ENCODE results near the gene CTSC.
"Not testable (repeated sequence)": the region's sequence is repeated elsewhere in the genome, so short reads cannot be mapped to it uniquely, and the experiment has no call there.

The CTSC gene

DNA sequence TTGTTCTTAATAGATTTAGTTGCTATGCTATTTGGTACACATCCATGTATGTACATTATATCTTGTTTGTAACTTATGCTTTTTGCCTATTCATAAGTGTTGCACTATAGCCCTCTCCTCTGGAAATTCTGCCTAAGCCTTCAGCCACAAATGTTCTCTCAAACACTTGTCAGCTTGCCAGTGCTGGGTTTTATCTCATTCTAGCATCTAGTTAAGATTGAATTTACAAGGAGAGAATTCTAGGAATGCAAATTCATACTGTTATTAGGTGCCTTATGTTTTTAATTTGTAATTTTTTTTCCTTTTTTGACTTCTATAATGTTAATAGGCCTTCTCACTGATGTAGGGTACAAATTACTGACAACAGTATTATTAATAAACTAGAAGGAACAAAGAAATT is 14.6 kb upstream of the CTSC start:
- DNase-seq (ENCODE audit: low spot score) = no peak

DNA sequence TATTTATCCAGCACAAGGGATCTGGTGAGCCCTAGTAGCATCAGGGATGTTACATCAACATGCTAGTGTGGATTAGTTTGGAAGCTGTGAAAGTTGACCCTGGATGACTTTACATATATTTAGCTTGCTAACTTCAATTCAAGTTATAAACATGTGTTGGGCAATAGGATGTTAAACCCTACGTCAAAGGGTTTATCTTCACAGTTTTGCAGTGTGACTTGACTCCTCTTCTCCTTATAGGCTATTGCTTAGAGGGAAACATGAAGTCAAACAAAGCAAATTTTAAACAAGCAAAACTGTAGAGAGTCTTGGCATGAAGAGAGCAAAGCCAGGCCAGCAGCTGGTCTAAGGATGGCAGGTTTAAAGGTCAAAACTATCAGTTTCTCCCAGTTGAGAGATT is 11.3 kb upstream of the CTSC start:
- DNase-seq (ENCODE audit: low spot score) = no peak

DNA sequence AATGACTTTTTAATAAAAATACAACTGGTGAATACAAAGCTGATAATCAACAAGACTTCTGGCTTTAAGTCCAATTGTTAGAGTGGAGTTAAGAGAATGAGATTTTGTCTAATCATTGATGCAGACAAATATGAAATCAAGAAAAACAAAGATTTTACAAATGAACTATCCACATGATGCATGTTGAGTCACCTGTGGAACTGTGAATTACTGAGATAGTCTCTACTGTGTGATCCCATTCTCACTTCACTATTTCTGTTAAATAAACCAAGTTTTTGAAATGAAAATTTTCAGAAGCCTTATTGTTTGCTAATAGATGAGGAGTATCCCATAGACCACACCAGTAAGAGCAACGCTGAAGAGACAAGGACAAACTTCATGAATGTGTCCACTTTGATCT is 8.4 kb upstream of the CTSC start:
- no peak for DNase-seq (ENCODE audit: low spot score)

DNA sequence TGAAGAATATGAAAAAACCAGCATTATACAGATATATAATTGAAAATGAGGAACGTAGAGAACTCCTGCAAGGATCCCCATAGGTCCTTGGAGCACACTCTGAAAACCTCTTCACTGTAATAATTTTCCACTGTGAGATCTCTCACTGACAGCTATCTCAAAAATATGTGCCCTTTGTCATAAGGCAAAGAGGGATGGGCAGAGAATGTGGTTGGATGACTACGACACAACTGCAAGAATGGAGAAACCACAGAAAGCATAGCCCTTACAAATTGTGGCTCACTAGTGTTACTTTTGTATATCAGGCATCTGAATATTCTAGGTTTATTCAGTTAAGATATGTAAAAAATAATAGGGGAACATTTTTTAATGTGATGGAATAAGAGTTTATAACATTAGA is 7.9 kb upstream of the CTSC start:
- no peak for DNase-seq (ENCODE audit: low spot score)

DNA sequence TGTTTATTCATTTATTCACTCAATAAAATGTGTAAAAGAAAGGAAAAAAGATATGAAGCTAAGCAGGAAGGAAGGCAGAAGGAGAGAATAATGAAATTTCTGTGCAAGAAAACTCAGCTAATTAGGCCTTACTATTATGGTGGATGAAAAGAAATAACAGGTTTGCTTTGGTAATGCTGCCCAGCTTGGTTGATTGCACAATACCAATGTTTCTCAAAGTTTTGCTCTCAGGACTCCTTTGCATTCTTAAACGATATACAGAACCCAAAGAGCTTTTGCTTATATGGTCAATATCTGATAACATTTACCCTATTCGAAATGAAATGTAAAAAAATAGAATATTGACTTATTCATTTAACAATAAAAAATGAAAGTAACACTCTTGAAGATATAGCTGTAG is 7.3 kb upstream of the CTSC start:
- no peak for DNase-seq (ENCODE audit: low spot score)

DNA sequence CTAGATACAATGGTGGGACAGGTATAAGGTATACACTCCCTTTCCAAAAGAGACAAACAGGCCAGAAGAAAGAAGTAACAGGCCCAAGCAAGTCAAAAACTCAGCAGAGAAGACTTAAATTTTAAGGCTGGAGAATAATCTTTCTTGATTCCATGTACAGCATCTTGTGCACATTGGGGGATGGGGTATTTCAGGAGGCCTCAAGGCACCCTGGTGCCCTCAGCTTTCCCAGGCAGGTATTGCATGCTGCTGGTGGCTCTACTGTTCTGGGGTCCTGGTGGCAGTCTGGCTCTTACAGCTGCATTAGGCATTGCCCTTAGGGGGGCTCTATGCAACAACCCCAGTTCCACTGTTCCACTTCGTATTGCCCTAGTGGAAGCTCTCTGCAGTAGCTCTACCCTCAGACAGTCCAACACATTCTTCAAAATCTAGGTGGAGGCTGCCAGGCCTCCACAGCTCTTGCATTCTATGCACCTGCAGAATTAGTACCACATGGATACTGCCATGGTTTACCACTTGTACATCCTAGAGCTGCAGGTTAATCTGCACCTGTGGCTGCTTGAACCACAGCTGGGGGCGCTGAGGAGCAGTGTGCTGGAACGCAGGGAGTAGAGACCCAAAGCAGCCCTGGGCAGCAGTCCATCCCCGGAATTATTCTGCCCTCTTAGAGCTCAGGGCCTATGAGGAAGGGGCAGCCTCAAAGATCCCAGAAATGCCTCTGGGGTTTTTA is 4.2 kb upstream of the CTSC start:
- DNase-seq (ENCODE audit: low spot score) = no peak

DNA sequence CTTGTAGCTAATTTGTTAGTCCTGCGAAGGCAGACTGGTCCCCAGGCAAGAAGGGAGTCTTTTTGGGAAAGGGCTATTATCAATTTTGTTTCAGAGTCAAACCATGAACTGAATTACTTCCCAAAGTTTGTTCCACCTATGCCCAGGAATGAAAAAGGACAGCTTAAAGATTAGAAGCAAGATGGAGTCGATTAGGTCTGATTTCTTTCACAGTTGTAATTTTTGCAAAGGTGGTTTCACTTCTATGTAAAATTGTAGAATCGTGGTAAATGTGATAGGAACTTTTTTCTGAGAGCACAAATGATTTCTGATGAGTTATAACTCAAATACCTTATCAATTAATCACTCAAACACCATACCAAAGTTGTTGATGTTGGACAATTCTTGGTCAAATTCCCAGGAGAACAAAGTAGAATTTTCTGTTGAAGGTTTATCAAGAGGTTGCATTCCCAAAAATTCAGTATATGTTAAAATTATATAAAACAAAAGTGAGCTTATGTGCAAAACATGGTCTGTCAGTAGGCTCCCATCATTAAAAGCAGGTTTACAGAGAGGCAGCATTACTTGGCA is 2.9 kb upstream of the CTSC start:
- no peak for DNase-seq (ENCODE audit: low spot score)

DNA sequence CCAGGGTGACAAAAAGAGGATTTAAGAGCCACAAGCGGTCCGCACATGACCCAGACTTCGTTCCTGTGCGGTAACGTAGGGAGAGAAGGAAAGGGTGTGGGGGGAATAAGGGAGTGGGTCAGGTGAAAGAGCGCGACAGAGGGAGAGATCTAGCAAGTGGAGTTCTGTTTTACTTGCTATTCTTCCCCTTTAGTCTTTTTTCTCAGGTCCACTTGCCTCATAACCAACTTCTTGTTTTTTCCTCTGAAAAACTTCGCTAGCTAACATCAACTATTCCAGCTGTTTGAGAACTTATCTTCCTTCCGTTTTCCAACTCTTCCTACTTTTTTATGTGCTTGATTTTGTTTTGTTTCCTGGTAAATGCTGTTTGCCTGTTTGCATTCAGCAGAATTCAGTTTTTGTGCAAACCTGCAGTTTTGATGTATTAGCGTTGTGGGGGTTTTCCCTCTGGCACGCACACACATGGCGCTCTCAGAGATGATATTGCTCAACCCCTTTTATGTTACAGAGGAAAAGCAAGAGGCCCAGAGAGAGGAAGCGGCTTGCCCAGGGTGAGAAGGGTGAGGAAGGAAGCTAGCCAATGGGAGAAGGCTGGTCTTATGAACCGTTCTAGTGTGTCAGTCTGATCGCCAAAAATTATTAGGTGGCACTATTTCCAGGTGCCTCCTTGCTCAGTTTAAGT is 592 bp upstream of the CTSC start:
- peak; percentile 71 for DNase-seq (ENCODE audit: low spot score)

DNA sequence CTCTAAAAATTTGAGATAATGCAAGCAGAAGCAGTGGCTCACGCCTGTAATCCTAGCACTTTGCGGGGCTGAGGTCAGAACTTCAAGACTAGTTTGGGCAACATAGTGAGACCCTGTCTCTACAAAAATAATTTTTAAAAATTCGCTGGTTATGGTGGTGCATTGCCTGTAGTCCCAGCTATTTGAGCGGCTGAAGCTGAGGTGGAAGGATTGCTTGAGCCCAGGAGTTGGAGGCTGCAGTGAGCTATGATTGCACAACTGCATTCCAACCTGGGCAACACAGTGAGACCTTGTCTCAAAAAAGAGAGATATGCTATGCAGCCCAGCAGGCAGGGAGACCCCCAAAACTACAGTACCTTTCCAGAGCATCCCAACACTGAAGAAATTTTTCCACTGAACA is 2.3 kb downstream of the CTSC start:
- no peak for DNase-seq (ENCODE audit: low spot score)

DNA sequence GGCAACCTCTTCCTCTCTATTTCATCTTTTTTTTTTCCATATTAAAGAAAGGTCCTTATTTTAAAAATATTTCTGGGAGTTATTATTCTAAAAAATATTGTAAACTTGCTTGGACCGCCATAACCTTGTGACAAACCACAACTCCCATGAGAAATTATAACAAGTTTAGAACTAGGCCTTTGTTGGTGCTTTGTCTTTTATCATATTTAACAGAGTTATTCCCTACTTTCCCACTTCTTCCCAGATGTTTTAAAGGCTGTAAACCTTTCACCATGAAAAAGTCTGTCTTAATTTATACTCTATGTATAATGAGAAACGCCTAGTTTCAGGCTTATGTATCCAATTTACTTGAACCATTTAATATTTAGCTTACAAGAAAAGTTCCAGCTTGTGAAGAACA is 3.7 kb downstream of the CTSC start:
- no peak for DNase-seq (ENCODE audit: low spot score)

DNA sequence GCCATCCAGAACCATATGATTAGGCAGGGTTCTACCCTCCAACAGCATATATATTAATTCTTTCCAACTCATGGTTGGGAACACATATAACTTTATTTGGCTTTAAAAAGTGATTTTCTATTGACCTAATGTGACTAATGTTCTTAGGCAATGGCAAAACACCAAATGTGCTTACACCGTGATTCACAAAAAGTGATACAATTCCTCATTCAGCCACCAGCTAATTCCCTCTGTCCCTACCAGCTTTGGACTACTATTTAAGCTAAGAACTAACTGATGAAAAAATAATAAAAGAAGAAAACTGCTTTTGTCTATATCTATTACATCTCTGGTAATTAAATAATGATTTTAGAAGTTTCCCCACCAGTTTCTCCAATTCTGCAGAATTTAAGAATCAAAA is 4.7 kb downstream of the CTSC start:
- no peak for DNase-seq (ENCODE audit: low spot score)

DNA sequence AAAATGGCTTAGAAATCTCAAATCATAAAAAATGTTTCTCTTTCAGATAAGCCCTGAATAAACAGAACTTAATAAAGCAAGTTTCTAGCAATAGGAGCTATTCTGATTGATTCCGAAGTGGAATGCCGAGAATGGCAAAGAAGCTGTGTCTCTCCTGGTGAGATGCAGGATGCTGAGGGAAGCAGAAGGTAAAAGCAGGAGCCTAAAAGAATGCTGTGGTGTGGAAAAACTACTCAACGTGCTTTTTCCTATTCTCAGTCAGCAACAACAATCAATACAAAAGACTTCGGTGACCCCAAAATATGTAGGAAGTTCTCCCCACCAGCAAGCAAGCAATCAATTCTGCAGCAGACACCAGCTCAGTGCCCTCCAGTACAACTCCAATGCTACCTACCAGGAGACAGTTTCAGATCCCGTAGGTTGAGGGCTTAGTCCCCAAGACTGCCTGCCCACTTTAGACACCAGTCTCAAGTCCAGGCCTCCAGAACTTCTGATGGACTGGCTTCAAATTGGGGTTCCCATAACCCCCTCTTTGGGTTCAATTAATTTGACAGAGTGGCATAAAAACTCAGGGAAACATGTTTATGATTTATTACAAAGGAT is 6.6 kb downstream of the CTSC start:
- DNase-seq (ENCODE audit: low spot score) = no peak

DNA sequence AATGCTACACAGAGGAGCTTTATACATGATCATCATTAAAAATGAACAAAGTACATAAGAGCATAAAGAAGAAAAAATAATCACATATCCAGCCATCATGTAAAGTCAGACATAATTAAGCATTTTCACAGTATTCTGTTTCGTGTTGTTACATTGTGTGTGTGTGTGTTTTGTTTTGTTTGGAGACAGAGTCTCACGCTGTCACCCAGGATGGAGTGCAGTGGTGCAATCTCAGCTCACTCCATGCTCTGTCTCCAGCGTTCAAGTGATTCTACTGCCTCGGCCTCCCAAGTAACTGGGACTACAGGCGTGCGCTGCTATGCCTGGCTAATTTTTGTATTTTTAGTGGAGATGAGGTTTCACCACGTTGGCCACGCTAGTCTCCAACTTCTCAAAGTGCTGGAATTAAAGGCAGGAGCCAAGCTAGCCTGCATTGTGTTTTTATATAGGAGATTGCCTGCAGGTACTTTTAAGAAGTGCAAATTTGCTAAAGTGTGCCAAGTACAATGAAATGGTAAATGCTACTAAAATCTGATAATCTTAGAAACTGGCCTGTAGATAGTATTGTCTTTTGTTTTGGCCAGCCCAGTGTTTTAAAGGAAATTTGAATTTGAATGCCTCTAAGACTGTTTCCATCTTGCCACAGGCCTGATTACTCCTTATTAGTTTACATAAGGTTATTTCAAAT is 7.8 kb downstream of the CTSC start:
- DNase-seq (ENCODE audit: low spot score) = no peak

DNA sequence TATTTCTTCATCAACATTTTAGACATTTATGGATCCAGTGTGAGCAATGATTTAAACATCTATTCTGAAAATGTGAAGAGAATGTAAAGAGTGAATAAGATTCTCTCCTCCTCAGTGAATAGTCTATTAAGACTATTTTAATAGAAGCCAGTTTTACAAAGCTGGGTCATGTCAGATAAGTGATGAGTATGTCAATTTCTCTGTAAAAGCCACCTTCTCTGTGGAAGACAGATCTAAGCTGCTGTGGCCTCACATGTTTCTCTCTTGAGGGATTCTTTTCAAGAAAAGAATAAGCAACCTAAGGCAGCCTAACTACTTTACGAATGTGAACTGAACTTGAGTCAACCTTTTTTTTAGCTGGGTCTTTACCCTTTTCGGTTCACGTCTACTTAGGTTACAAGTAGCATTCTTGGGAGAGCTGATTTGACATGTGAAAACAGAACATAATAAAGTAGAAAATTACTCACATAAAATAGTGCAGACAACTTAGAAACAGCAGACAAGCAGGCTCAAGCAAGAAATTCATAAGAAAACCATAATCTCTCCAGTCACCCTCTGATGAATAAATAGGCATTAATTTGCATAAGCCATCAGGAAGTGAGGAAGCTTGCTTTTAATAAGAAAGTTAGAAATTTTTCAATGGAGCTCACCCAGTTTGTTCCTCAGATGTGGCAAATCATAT is 9.9 kb downstream of the CTSC start:
- DNase-seq (ENCODE audit: low spot score) = no peak

DNA sequence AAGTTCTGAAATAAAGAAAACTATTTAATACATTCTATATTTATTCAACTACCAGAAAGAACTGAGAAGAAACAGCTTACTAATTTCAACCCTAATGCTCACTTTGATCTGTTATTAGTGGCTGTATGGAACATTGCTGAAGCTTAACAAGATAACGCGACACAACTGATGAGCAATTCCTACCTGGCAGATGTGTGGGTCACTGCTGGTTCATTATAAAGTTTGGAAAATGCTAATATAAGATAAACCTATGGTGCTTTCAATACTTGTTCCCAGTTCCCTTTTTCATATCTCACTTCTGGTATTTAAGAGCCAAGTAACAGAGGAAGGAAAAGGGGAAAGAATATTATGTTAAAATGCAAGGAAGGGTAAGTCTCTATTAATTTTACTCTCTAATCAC is 10.5 kb downstream of the CTSC start:
- DNase-seq (ENCODE audit: low spot score) = no peak

DNA sequence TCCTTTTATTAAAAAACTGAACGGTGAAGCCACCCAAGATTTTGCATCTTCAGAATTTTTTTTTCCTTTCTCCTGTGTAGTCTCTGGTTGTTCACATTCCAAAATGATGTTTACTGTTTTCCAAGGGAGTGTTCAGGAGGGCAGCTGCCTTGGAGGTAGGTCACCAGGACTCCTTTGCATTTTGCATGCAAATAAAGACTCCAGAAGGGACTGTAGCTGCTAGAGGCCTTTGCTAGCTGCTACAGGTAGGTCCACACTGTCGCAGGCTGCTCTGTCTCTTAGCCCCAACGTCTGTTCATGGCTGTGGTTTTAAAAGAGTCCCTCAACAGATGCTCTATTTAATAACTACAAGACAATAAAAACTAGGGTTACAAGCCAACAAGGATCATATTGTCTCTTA is 11.4 kb downstream of the CTSC start:
- DNase-seq (ENCODE audit: low spot score) = no peak

DNA sequence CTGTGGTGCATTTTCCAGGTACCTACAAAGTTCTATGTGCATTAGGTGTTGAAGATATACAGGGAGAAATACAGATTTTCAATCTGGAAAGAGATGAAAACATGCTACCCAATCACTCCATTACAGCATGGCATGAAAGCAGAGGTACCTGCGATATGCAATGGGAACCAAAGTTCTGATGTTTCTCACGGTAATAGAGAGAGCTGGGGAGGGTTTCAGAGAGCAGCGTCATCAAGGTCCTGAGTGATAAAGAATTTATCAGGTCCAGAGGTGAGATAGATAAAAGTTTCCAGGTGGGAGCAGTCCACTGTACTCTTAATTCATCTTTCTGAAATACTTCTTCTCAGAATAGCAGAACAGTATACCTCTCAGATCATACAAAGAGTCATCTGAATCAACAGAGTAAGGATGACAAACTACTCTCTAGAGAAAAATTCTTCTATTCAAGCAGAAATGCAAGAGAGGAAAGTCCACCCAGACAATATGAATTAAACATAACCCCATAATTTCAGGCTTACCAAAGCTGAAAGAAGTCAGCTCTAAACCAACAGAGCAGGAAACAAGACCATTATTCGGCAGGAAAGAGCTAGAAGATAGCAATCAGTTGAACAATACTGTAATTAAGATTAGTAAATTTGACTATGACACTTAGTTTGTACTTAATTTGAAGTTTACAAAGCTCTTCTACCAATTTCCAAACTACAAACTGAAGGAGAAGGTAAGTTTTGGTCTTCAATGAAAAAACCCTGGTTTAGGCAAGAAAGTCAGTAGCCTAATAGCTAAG is 12.8 kb downstream of the CTSC start:
- DNase-seq (ENCODE audit: low spot score) = no peak

DNA sequence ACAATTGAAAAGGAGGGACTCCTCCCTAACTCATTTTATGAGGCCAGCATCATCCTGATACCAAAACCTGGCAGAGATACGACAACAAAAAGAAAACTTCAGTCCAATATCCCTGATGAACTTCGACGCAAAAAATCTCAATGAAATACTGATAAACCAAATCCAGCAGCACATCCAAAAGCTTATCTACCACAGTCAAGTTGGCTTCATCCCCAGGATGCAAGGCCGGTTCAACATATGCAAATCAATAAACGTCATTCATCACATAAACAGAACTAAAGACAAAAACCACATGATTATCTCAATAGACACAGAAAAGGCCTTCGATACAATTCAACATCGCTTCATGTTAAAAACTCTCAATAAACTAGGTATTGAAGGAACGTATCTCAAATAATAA is 14.7 kb downstream of the CTSC start:
- not testable (repeated sequence) for DNase-seq (ENCODE audit: low spot score)

DNA sequence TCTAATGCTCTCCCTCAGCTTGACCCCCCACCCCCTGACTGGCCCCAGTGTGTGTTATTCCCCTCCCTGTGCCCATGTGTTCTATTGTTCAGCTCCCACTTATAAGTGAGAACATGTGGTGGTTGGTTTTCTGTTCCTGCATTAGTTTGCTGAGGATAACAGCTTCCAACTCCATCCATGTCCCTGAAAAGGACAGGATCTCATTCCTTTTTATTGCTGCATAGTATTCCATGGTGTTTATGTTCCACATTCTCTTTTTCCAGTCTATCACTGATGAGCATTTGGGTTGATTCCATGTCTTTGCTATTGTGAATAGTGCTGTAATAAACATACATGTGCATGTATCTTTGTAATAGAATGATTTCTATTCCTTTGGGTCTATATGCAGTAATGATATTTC is 16.1 kb downstream of the CTSC start:
- not testable (repeated sequence) for DNase-seq (ENCODE audit: low spot score)

DNA sequence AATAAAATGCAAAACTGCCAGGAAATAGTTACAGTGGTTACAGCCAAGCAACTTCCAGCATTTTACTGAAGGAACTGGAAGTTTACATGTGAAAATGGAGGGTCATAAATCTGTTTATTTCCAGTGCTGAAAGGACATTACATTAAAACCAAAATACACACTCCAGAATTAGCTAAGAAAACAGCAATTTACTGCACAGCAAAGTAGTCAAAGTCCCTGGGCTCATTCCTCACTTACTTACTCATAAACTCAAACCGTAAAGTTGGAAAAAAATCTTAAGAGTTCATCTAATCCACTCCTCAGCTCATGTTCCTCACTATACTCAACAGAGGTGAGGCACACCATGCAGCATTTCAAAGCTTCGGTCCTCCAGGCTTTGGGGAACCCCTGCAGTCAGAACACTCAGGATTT is 17.4 kb downstream of the CTSC start:
- no peak for DNase-seq (ENCODE audit: low spot score)

DNA sequence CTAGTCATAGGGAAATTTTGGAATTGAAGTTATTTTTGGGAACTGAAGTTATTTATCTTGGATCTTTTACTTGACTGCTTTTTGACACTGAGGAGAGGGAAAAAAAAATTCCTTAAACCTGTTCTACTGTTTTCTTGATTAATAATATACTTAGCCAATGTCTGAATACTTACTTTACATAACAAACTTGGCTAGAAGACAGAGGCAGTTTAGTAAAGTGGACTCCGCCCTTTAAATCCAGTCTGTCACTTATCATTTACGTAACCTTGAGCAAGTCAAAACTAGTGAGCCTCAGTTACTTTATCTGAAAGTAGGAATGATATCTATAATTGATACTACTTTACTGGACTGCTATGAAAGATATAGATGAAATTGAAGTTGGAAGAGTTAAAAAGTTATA is 19.5 kb downstream of the CTSC start:
- DNase-seq (ENCODE audit: low spot score) = no peak

All from pons (tissue), 1 donor.